ENCODE results near the gene NSUN7.
"Not testable (repeated sequence)": the region's sequence is repeated elsewhere in the genome, so short reads cannot be mapped to it uniquely, and the experiment has no call there.

Gene NSUN7

GRCh38 chr4:40817157-40817556, 67.4 kb downstream of the NSUN7 start:
- DNase-seq (ENCODE audit: low read depth) = not testable (repeated sequence)

- DNase-seq (ENCODE audit: low read depth) = no peak
These were observed 70.3 kb downstream of the NSUN7 start for GRCh38 chr4:40820101-40820500.

GRCh38 chr4:40822420-40823166, 72.8 kb downstream of the NSUN7 start:
- no peak for DNase-seq (ENCODE audit: low read depth)

DNA sequence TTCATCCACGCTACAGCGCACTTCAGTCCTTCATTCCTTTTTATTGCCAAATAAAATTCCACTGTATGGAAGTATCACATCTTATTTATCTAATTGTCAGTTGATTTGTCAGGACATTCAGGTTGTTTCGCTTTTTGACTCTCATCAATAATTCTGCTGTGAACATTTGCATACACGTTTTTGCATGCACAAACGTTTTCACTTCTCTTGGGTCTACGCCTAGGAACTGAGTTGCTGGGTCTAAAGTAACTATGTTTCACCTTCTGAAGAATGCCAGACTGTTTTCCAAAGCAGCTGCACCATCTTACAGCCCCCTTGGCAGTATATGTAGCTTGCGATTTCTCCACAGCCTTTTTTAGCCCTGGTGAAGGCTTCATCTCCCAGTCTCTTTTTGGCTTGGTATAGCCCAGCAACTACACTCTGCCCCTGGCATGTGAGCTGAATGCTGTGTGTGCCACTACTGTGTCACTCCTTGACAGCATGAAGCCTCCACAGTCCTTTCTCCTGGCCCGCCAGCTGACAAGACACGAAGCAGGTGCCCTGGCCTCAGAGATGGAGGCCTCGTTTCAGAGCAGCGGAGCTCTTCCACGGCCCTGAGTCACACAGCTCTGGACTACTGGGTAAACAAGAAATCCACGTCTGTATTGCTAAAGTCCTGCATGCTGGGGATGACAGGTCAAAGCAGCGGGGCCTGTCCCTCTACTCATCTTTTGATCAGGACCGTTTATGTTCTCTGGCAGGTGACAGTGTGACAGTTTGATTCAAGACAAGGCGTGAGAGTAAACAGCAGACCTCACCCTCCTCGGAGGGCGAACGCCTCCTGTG, 75.5 kb downstream of the NSUN7 start:
- DNase-seq (ENCODE audit: low read depth) = no peak

DNA sequence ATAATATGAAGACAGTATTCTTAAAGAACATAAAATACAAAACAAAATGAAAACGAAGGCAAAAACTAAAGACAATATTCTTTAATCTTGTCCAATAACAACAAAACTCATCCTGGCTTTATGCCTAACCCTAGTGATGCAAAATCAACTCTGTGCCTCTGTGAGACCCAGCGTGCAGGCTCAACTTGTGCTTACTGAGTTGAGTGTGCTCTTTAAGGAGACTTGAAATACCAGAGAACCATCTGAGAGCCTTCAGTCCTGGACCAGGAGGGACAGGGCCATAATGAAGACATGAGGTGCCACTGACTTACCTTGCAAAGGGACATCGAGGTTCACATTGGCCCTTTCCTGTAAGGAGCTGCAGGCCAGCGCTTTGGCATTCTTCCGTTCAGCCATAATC, 77.1 kb downstream of the NSUN7 start:
- DNase-seq (ENCODE audit: low read depth) = no peak

DNA sequence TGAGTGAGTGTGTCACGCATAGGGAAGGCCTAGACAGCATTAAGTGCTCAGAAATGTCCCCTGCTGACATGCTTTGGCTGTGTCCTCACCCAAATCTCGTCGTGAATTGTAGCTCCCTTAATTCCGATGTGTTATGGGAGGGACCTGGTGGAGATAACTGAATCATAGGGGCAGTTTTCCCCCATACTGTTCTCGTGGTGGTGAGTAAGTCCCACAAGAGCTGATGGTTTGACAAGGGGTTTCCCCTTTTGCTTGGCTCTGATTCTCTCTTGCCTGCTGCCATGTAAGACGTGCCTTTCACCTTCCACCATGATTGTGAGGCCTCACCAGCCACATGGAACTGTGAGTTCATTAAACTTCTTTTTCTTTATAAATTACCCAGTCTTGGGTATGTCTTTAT, 78.0 kb downstream of the NSUN7 start:
- no peak for DNase-seq (ENCODE audit: low read depth)

- no peak for DNase-seq (ENCODE audit: low read depth)
These were observed 78.9 kb downstream of the NSUN7 start for GRCh38 chr4:40828661-40829060.

DNA sequence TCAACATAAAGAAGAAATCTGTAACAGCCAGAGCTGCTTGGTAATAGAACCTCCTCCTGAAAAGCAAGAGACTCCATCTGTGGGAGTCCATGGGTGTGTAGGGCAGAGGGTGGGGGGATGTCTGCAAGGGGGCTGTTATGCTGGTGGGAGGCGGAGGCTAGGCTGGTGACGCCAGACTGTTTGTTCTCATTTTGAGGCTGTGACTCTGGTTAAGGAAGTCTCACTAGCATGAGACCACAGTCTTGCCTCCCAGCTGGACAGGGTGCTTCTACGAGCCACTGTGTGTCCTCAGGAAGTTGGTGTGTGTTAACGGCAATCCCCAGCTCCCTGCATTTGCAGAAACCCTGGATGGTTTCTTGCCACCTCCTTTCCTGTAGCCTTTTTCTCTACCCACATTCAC, 79.8 kb downstream of the NSUN7 start:
- no peak for DNase-seq (ENCODE audit: low read depth)

- DNase-seq (ENCODE audit: low read depth) = no peak
These were observed 81.6 kb downstream of the NSUN7 start for GRCh38 chr4:40831146-40831907.

- DNase-seq (ENCODE audit: low read depth) = no peak
These were observed 82.4 kb downstream of the NSUN7 start for GRCh38 chr4:40832175-40832574.

DNA sequence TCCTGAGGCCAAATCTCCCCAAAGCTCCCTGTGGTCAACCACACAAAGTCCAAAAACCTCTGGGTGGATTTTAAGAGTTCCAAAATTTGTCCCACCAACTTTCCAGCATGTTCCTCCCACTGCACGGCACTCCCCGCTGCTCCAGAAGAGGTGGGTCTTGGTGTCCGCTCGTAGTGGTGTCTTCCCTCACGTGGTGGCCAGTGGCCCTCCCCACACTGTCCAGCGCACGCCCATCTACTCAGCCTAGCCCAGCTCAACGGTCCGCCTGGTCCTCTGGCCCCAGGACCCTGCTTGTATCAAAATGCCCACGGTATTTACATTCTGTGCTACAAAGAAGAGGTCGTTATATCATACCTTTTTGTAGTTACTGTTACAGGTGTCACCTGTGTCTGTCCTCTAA, 83.5 kb downstream of the NSUN7 start:
- no peak for DNase-seq (ENCODE audit: low read depth)

DNA sequence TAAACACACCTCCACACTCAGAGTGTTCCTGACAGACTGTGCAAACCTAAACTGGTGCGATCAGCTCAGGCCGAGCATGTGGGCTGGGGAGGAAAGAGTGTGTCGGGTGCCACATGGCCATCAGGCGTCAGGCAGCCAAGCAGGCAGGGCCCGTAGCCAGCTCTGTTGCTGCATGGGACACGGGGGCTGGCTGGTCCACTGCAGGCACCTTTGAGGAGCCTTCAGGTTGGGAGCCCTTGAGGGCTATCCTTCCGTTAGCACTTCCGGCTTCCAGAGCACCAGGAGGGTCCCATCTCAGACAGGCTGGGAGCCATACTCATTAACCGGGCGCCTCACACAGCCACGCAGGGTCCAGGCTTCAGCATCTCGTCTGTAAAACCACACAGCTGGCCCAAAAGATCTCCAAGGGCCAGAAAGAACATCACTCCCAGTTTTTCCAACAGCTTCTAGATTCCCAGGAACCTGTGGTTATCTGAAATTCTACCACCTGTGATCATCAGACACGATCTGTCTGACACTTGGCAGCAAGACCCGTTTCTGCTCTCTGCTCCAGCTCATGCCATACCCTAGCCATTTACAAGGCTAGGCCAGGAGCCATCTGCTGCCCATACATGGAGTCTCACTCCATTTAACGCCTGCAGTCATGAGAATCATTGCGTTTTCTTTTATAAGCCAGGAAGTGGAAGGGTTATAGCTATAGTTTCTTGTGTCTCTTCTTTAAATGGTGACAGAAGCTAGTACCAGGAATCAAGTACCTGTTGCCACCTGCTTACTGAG, 87.5 kb downstream of the NSUN7 start:
- no peak for DNase-seq (ENCODE audit: low read depth)

- DNase-seq (ENCODE audit: low read depth) = no peak
These were observed 89.0 kb downstream of the NSUN7 start for GRCh38 chr4:40838742-40839141.

GRCh38 chr4:40840255-40840984, 90.7 kb downstream of the NSUN7 start:
- DNase-seq (ENCODE audit: low read depth) = no peak

DNA sequence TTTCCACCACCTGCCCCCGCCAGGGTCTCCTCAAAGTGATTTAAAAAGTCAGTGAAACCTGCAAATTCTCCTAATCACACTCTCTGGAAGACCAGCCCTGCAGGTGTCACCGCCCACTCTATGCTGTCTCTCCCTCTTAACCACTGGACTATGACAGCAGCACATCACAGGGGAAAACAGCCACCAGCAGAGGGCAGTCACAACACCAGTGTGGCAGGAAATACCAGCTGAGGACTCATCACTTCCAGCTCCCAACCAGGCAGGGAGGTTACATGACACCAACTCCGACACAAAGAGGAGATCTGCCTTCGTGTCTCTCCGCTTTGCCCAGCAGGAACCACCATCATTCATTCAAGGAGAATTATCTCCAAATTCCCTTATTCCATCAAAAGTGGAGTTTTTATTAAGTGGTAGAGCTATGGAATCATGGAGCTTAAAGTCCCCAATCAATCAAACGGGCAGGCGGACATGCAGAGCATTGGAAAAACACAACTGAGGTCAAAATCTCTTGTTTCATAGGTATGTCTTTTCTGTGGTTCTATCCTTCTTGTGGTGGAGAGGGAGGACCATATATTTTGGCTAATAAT, 91.3 kb downstream of the NSUN7 start:
- DNase-seq (ENCODE audit: low read depth) = peak; percentile 28

DNA sequence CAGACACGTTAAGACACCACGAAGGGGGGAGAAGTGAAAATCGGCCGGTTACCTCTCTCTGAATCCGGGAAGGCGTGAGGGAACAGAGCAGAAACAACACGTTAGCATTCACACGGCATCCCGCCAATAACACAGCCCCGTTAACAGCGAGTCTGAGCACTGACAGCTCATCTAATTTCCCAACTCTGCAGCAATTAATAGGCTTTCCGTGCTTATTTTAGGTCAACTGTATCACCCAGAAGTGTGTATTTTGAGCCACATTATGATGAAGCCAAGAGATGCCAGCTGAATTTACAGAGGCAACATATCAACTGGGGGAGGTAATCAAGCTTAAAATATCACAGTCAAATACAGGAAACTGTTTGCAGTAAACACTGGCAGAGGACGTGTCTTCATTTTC, 92.6 kb downstream of the NSUN7 start:
- no peak for DNase-seq (ENCODE audit: low read depth)

DNA sequence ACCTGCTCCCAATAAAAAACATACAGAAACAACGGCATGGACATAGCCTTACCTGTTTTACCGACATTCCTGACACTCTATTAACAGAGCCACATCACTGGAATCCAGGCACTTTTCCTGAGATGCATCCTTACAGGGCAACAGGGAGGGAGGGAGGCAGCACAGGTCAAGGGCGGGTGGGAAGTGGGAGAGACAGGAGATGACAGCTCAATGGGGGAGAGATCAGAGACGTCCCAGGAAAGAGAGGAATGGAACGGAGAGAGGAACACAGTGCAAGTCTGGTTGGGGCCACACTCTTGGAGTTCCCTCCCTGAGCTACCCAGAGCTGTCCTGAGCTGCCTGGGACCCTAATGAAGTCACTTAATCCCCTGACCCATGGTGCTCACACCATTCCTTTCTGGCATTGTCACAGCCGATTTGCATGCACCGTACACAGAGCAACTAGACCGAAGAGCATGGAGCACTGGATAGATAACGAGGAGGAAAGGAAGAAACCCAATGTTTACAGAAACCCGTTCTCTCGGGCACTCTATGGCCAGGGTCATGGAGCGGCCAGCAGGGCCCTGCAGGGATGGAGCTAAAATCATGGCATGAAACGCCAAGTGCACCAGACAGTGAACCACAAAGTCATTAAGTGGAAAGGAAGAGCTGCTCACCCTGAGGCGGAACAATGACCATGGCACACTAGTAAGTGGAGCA, 93.1 kb downstream of the NSUN7 start:
- no peak for DNase-seq (ENCODE audit: low read depth)

- no peak for DNase-seq (ENCODE audit: low read depth)
These were observed 93.9 kb downstream of the NSUN7 start for GRCh38 chr4:40843696-40844095.

DNA sequence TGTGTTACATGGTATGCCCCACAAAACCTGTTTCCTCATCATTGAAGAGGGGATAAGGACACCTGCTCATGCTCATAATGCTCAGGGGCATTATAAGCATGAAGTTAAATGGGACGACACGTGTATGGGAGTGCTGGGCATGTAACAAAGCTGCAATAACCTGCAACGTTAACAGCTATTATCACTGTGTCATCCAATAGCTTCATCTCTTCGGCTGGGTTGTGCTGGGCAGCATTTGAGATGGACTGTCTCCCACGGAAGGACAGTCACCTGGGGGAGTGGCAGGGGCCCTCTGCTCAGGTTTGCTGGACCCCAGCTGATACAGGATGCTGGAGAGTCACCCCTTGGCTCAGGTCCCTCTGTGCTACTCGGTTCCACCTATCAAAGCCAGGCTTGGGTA, 94.5 kb downstream of the NSUN7 start:
- DNase-seq (ENCODE audit: low read depth) = no peak

GRCh38 chr4:40845154-40845835, 95.5 kb downstream of the NSUN7 start:
- DNase-seq (ENCODE audit: low read depth) = no peak
